Cardiac ventricle fibroblast (primary cell): ENCODE data around the gene TBL1XR1. TPM values are rescaled to one million over a fixed set of nuclear protein-coding genes. Genes with fewer than 3 reads are reported as not detected.

ENCODE experiments used
- total RNA-seq: library from RNA; depleted of rRNA; stranded (reverse); fragments of >200 nt; gene quantifications from 2 replicates; pipeline ENCODE4 v1.2.3, GENCODE V29; 2015

TBL1XR1 gene
- 110 and 143 TPM in 2 replicates for total RNA-seq

DNA sequence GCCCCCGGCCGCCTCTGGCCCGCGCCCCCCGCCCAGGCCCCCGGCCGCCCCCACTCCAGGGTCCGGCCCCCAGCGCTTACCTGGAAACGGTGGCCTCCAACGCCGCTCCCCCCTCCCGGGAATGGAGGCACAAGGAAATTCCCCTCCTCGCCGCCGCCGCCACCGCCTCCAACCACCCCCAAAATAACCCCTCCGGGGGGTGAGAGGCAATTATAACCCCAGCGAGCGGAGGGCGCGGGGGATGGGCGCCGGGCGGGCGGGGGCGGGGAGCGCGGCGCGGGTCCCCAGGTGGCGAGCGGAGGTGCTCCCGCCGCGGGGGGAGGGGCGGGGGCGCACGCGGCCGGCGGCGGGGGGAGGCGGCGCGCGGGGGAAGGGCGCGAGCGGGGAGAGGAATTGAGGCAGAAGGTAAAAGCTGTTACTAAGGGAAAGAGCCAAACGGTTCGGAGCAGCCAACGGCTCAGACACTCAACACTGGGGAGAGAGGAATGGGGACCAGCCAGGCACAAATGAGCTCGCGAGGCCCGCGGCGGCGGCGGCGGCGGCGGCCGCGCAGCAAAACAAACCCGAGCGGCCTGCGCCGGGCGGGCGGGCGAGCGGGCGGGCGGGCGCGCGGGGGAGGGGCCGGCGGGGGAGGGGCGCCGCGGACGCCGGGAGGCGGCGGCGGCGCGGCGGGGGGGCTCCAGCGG lies at the start of gene TBL1XR1:
Gene TBL1XR1 (minus strand): TSS at position 442 of the 686 bp plus-strand sequence. CDS start 132,505 bp downstream, outside the sequence.

